ENCODE data around the gene CATSPERE. TPM values are rescaled to one million over a fixed set of nuclear protein-coding genes. Genes with fewer than 3 reads are reported as not detected.

CATSPERE gene
- total and polyA plus RNA-seq, 2 of the 8 experiments (the other 6 are each of a cell fraction or from before 2014, with no cell fraction given) = 0.05 to 0.45 TPM

GRCh38 chr1:244645890-244646289 is 184.8 kb downstream of the CATSPERE start (continued):
- TF ChIP-seq TEAD4 (IDR thresholded peaks at IDR 0.05; ENCODE audit: low read depth, low read length) (no peak), NANOG (IDR thresholded peaks at IDR 0.05; ENCODE audit: insufficient read depth, low read depth, low read length, poor library complexity, severe bottlenecking) (no peak), EP300 (IDR thresholded peaks at IDR 0.05; ENCODE audit: borderline replicate concordance in 1 of 2, low read depth in 2 of 2, low read length in 2 of 2) (no peak), CEBPB (IDR thresholded peaks at IDR 0.05; ENCODE audit: low read depth, low read length) (no peak), EGR1 (IDR thresholded peaks at IDR 0.05; ENCODE audit: borderline replicate concordance, low read depth, low read length) (no peak)
